Mammary epithelial cell (primary cell): ENCODE data around the gene FBXO38.

ENCODE experiments used
- EZH2 ChIP-seq: IDR thresholded peaks from 2 replicates; pipeline ENCODE4 v1.6.1; 2012; ENCODE audit warnings: low read length, inconsistent platforms, borderline replicate concordance
- TF ChIP-seq, protein P1 (sequence below), 2 donors: IDR thresholded peaks in 1 of 2; conservative IDR thresholded peaks in 1 of 2; 2 replicates each; pipeline ENCODE4 v1.5.1; 2011 to 2012; ENCODE audit warnings: inconsistent platforms in 2 of 2, low read length in 2 of 2, mild to moderate bottlenecking in 2 of 2, control low read depth in 1 of 2, low read depth in 1 of 2; ENCODE audit not compliant: insufficient read depth in 1 of 2; ENCODE audit errors: extremely low read depth in 1 of 2

- TF ChIP-seq, protein P1, sequence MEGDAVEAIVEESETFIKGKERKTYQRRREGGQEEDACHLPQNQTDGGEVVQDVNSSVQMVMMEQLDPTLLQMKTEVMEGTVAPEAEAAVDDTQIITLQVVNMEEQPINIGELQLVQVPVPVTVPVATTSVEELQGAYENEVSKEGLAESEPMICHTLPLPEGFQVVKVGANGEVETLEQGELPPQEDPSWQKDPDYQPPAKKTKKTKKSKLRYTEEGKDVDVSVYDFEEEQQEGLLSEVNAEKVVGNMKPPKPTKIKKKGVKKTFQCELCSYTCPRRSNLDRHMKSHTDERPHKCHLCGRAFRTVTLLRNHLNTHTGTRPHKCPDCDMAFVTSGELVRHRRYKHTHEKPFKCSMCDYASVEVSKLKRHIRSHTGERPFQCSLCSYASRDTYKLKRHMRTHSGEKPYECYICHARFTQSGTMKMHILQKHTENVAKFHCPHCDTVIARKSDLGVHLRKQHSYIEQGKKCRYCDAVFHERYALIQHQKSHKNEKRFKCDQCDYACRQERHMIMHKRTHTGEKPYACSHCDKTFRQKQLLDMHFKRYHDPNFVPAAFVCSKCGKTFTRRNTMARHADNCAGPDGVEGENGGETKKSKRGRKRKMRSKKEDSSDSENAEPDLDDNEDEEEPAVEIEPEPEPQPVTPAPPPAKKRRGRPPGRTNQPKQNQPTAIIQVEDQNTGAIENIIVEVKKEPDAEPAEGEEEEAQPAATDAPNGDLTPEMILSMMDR (conservative IDR thresholded peaks at IDR 0.05 in 1 of 2, IDR thresholded peaks at IDR 0.05 in 1 of 2; ENCODE audit: extremely low read depth in 1 of 2, insufficient read depth in 1 of 2, low read depth in 1 of 2, low read length in 2 of 2), result no peak
- no peak for TF ChIP-seq EZH2
These were observed 81.8 kb downstream of the FBXO38 start for GRCh38 chr5:148465381-148466235.
